K562 (cell line): ENCODE results near the gene COMP. TPM values are rescaled to one million over a fixed set of nuclear protein-coding genes. Genes with fewer than 3 reads are reported as not detected.

Experiments used
- ESRRB ChIP-seq: fragments of 250-450 bp; sonication (Bioruptor Pico); IDR thresholded peaks from 2 replicates; pipeline ENCODE4 v1.5.0; 2020; ENCODE audit warnings: mild to moderate bottlenecking, moderate library complexity, borderline replicate concordance
- HDAC2 ChIP-seq: fragments of 450-650 bp; IDR thresholded peaks from 2 replicates; pipeline ENCODE4 v1.6.1; 2016; ENCODE audit warnings: mild to moderate bottlenecking
- HMG20A ChIP-seq: fragments of 450-650 bp; formaldehyde crosslinking; conservative IDR thresholded peaks from 2 replicates; pipeline ENCODE4 v1.4.0; 2020; ENCODE audit warnings: mild to moderate bottlenecking, mixed read lengths
- NFIC ChIP-seq: fragments of 450-650 bp; IDR thresholded peaks from 2 replicates; pipeline ENCODE4 v1.6.1; 2017; ENCODE audit warnings: mild to moderate bottlenecking, inconsistent platforms
- PHTF2 ChIP-seq: fragments of 250-450 bp; sonication (Bioruptor Pico); IDR thresholded peaks from 2 replicates; pipeline ENCODE4 v1.5.0; 2021; ENCODE audit warnings: mild to moderate bottlenecking
- PRPF4 ChIP-seq: fragments of 200-400 bp; formaldehyde crosslinking; IDR thresholded peaks from one replicate; pipeline ENCODE4 v1.6.1; 2017; ENCODE audit warnings: low read length, low read depth, mild to moderate bottlenecking; ENCODE audit not compliant: insufficient read depth, poor library complexity, severe bottlenecking
- RBBP5 ChIP-seq: fragments of 200-600 bp; sonication (generic); IDR thresholded peaks from 2 replicates; pipeline ENCODE4 v1.6.1; 2012; ENCODE audit warnings: borderline replicate concordance, mild to moderate bottlenecking, low read length, control low read depth, inconsistent platforms; ENCODE audit not compliant: insufficient read depth, poor library complexity, severe bottlenecking
- RERE ChIP-seq: sonication (generic); formaldehyde crosslinking; IDR thresholded peaks from 2 replicates; pipeline ENCODE4 v1.8.0; 2023; ENCODE audit warnings: missing genetic modification reagents, mild to moderate bottlenecking, borderline replicate concordance
- SIN3A ChIP-seq, 2 experiments: fragments of 150-350 bp in 1 of 2; IDR thresholded peaks; 2 replicates each; pipeline ENCODE4 v1.6.1; 2011 to 2016; ENCODE audit warnings: borderline replicate concordance in 2 of 2, low read depth in 2 of 2, low read length in 2 of 2, mild to moderate bottlenecking in 2 of 2, moderate library complexity in 2 of 2; ENCODE audit not compliant: control insufficient read depth in 1 of 2
- SIRT6 ChIP-seq: IDR thresholded peaks from one replicate; pipeline ENCODE4 v1.6.1; 2012; ENCODE audit warnings: low read depth, mild to moderate bottlenecking, control low read depth, inconsistent platforms, low read length, moderate library complexity
- SLC30A9 ChIP-seq: fragments of 250-450 bp; sonication (Bioruptor Pico); IDR thresholded peaks from 2 replicates; pipeline ENCODE4 v1.8.0; 2022; ENCODE audit warnings: mild to moderate bottlenecking, moderate library complexity
- SMAD3 ChIP-seq: fragments of 450-650 bp; formaldehyde crosslinking; conservative IDR thresholded peaks from 2 replicates; pipeline ENCODE4 v1.4.0; 2020; ENCODE audit warnings: mild to moderate bottlenecking
- ZBED1 ChIP-seq: IDR thresholded peaks from 2 replicates; pipeline ENCODE4 v1.6.1; 2014
- ZBTB7A ChIP-seq: IDR thresholded peaks from 2 replicates; pipeline ENCODE4 v1.6.1; 2011; ENCODE audit warnings: low read depth, mild to moderate bottlenecking, low read length, moderate library complexity, borderline replicate concordance; ENCODE audit not compliant: control insufficient read depth
- ZSCAN32 ChIP-seq: fragments of 450-650 bp; formaldehyde crosslinking; IDR thresholded peaks from 2 replicates; pipeline ENCODE4 v1.4.0; 2020; ENCODE audit warnings: mild to moderate bottlenecking, moderate library complexity
- polyA plus RNA-seq, 8 experiments: library from polyadenylated mRNA; depleted of rRNA in 4 of 8; stranded (reverse) in 5 of 8; unstranded in 3 of 8; fragments of >200 nt; fragmentation: Nextera tagmentation in 2 of 8; fragmentation: Illumina TruSeq in 1 of 8; extraction: Ambion mirVana in 2 of 8; extraction: Trizol in 1 of 8; gene quantifications; 2 replicates each; pipeline versions ENCODE4 v1.2.1 to v1.2.3, GENCODE V29; 2011 to 2014; ENCODE audit warnings: inconsistent platforms in 1 of 8, missing spikeins in 1 of 8
- total RNA-seq, 7 experiments: library from RNA; depleted of rRNA in 6 of 7; stranded (reverse); fragments of >200 nt in 6 of 7; fragmentation: Illumina TruSeq in 2 of 7; extraction: Trizol in 2 of 7; gene quantifications; 2 replicates each; pipeline versions ENCODE4 v1.2.1 to v1.2.3, GENCODE V29; 2011 to 2021; ENCODE audit warnings: low replicate concordance in 1 of 7
- TF ChIP-seq, protein P1 (sequence below), 2 experiments: fragments of 200-800 bp in 1 of 2; sonication (Bioruptor generic) in 1 of 2; sonication (generic) in 1 of 2; formaldehyde crosslinking in 1 of 2; IDR thresholded peaks in 1 of 2; conservative IDR thresholded peaks in 1 of 2; 2 replicates each; pipeline versions ENCODE4 v1.5.0 to v1.6.1; 2016 to 2020; ENCODE audit warnings: missing compliant biosample characterization in 1 of 2, missing genetic modification characterization in 1 of 2, missing genetic modification reagents in 1 of 2

Gene COMP
- total and polyA plus RNA-seq, 9 of the 15 experiments (the other 6 are each of a cell fraction or from before 2014, with no cell fraction given): 0.07 TPM; not detected in 8

- TF ChIP-seq SLC30A9 (CRISPR knock-in tag) (no peak), RBBP5 (no peak), ZBTB7A (peak; percentile 38; the same call in 1 of the 2 replicates), PHTF2 (CRISPR knock-in tag) (no peak), RERE (no peak), SIRT6 (no peak), NFIC (peak; percentile 17; the same call in 1 of the 2 replicates), ZSCAN32 (CRISPR knock-in tag) (no peak), SMAD3 (CRISPR knock-in tag) (no peak), ESRRB (CRISPR knock-in tag) (no peak), ZBED1 (peak; percentile 97), PRPF4 (no peak), SIN3A (IDR thresholded peaks at IDR 0.05; ENCODE audit: borderline replicate concordance in 2 of 2, control insufficient read depth in 1 of 2, low read depth in 2 of 2, low read length in 2 of 2) (no peak), HMG20A (CRISPR knock-in tag) (no peak), HDAC2 (0 out of 2 replicates have a peak, but pooled peaks have one; percentile 18)
- TF ChIP-seq, protein P1, sequence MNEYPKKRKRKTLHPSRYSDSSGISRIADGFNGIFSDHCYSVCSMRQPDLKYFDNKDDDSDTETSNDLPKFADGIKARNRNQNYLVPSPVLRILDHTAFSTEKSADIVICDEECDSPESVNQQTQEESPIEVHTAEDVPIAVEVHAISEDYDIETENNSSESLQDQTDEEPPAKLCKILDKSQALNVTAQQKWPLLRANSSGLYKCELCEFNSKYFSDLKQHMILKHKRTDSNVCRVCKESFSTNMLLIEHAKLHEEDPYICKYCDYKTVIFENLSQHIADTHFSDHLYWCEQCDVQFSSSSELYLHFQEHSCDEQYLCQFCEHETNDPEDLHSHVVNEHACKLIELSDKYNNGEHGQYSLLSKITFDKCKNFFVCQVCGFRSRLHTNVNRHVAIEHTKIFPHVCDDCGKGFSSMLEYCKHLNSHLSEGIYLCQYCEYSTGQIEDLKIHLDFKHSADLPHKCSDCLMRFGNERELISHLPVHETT (CRISPR knock-in tag; conservative IDR thresholded peaks at IDR 0.05 in 1 of 2, IDR thresholded peaks at IDR 0.05 in 1 of 2): no peak
Observed at GRCh38 chr19:18785179-18786124, 5.7 kb downstream of the COMP start (continued).
